NCI-H446 treated with DMSO at 0.1 percent for 48 hours (cell line): ENCODE results near the gene ACY1.
A peak's percentile ranks its signal among the peaks of the same experiment; 100 is the strongest.
"Not testable (repeated sequence)": the region's sequence is repeated elsewhere in the genome, so short reads cannot be mapped to it uniquely, and the experiment has no call there.

Source experiments
- DNase-seq: peaks from one replicate; lab custom pipeline; 2025; lab: John Stamatoyannopoulos, UW

Gene ACY1

DNA sequence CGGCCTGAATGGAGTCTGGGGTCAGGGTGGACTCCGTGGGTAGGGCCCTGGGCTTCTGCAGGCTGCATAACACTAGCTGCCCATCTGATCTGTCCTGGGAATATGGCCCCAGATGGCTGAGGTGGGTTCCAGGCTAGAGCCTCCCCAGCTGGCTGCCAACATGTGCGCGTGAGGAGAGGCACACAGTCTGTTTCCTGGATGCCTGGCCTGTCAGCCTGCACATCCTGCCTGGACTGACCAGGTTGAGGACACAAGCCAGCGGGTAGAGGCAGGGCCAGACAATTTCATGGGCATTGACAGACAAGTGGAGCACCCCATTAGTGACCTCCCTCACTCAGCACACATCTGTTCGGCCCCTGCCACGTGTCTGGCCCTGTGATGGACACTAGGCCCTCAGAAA lies 42.1 kb downstream of the ACY1 start:
- DNase-seq: no peak

DNA sequence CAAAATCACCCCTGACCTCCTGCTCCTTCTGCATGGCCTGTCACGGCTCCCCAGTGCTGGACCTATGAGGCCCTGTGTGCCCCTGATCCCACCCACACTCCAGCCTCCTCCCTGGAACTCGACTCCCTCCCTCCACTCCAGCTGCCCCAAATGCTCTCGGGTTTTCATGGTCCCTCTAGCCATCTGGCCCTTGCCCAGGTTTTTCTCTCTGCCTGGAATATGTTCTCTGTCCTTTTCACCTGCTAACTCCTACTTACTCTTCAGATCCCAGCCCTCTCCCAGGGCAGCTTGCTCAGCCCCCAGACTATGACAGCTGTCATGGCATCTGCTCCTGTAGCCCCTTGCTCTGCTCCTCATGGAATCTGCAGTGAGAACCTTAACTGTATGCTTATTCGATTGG lies 42.7 kb downstream of the ACY1 start:
- DNase-seq: no peak

DNA sequence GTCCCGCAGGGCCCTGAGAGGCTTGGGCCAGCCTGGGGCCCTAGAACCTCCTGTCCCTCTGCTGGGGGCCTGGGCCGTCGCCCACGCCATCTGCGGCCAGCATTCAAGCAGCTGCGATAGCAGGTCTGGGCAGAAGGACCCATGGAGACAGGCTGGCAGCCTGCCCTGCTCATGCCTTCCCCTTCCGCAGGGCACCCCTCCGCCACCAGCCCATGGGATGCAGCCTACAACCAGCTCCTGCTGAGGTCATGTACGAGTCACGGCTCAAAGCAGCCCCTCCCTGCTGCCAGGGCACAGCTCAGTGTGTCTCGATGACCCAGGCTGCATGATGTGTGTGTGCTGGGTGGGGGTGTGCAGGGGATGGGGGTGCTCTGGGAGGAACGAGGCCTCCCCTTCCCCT lies 45.2 kb downstream of the ACY1 start:
- peak; percentile 50 for DNase-seq

DNA sequence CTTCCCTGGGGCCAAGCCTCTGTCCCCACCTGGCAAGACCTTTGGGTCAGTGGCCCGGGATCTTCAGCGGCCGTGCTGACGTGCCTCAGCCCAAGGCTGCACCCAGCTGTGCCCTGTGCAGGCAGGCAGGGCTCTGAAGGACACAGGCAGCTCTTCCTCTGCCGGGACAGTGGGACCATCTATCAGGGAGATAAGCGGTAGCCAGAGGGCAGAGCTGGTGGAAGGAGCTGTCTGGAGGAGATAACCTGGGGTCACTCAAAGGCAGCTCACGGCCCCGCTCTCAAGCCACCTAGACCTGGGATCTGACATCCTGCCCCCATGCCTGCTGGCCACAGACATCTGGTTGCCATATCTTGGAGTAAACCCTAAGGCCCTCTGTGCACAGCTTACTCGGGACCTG lies 45.7 kb downstream of the ACY1 start:
- DNase-seq: no peak

DNA sequence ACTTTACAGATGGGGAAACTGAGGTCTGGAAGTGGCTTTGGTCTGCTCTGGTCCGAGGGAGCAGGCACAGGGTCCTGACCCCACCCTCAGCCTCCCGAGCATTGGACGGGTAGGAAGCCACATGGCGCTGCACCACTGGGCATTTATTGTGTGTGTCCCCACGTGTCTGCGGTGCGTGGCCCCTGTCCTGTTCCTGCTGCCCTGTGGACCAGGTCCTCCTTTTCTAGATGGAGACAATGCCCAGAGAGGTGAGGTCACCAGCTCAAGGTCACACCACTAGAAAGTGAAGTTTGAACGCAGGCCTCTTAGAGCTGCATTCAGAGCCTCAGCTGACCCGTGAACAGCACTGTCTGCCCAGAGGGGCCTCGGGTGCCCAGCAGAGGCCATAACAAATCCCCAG lies 46.2 kb downstream of the ACY1 start:
- DNase-seq: no peak

DNA sequence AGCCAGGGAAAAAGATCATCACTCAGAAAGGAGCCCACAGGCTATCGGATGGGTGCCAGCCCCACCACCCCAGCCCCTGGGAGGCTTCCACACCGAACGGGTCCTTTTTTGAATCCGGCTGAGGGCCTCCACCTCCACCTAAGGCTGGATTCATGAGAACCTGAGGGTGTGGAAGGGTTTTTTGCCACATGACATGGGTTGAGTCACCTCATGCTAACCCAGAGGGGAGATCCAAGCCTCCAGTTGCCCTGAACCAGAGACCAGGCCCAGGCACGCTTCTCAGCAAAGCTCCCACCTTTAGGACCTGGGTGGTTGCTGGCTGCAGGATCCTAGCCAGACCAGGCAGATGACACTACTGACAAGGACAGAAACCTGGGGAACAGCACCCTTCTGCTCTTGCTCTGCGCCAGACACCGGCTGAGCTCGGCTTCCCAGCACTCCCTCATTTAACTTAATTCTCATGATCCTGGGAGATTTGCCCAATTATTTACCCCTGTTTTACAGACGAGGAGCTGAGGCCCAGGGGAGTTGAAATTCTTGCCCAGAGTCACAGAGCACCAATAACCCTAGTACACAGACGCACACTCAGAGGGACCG lies 47.5 kb downstream of the ACY1 start:
- no peak for DNase-seq

DNA sequence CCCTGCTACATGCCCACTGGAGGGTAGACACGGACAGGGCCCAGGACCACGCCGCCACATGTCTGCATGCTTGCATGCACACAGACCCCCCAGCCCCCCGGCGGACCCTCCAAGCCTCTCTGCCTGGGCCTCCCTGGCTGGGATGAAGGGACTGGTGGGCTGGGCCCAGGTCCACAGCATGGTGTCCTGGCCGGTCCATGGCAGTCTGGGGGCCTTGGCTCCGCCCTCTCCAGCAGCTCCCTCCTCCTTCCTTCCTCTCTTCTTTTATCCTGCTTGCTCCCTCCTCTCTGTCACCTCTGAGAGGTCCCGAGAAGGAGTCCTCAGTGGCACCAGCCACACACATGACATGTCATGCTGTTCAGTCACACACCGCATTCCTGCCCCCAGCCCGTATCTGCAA lies 48.6 kb downstream of the ACY1 start:
- no peak for DNase-seq

DNA sequence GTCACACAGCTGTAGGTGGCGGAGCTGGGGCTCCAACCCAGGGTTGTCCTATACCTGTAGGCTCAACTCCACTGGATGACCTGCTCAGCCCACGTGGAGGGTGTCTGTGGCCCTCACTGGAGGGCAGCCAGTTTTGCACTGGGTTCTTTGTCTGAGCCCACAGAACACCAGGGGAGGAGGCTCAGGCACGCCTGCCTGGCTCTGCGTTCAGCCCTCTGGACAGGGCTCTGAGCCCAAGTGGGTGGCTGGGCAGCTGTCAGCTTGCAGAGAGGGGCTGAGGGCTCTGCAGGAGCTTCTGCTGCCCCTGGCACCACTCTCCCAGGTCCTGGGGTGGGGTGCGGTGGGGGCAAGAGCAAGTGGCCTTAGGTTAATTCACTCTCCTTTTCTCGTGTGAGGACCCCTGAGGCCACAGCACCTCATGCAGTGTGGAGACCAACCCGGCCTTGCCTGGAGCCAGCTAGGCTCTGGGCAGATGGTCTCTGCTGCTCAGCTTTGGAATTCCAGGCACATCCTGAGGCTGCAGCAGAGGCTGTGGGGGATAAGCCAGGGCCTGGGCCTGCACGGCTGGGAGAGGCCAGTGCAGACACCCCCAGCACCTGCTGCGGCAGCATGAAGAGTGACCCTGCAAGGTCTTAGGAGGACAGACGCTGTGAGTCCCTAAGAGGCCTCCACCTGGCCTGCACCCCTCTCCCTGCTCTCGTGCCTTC lies 49.5 kb downstream of the ACY1 start:
- DNase-seq: no peak

DNA sequence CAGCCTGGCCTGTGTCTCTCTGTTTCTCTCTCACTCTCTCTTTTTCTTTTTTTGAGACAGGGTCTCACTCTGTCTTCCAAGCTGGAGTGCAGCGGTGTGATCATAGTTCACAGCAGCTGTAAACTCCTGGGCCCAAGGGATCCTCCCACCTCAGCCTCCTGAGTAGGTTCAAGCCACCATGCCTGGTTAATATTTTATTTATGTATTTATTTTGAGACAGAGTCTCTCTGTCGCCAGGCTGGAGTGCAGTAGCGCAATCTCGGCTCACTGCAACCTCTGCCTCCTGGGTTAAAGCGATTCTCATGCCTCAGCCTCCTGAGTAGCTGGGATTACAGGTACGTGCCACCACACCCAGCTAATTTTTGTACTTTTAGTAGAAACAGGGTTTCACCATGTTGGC lies 50.4 kb downstream of the ACY1 start:
- DNase-seq: not testable (repeated sequence)

DNA sequence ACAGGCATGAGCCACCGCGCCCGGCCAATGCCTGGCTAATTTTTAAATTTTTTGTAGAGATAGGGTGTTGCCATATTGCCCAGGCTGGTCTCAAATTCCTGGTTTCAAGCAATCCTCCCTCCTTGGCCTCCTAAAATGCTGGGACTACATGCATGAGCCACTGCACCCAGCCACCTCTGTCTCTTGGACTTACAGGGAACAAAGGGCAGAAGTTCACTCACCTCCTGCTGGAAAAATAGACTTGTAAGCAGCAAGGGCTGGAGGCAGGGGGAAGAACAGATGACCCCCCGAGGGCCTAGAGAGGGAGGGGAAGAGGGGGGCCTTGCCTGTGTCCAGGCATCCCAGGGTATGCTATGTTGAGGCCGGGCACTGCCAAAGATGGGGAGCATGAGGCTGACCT lies 50.9 kb downstream of the ACY1 start:
- DNase-seq: no peak

DNA sequence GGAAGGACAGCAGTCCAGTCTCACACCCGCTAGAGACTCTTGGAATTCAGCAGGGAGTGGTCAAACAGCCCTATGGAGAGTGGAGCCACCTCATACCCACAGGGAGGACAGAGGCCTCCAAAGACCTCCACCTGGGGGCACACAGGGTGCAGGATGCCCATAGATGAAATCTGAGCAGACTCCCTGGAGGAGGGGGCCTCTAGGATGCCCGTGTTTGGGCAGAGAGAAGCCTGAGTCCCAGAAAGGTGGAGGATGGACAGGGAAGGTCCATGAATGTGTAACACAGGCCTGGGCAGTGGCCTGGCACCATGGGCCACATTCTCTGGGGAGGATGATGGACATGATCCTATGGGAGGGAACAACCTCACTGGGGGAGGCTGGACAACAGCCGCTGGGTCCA lies 51.3 kb downstream of the ACY1 start:
- no peak for DNase-seq

DNA sequence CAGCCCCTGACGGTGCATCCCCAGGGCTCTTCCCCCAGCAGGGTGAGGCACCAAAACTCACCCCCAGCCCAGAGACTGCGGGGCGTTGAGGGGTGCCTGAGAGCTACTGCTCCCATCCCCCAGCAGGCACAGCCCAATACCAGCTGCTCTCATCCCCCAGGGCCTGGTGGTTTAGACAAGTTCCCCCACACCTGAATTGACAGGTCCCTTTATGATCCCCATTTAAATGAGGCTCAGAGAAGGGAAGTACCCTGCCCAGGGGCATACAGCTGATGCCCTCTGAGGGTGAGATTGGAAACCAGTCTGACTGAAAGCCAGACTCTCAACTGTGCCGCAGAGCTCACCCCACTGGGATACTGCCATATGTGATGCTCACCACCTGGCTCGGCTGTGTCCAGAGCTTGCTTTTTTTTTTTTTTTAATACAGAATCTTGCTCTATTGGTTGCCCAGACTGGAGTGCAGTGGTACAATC lies 52.9 kb downstream of the ACY1 start:
- DNase-seq: no peak

DNA sequence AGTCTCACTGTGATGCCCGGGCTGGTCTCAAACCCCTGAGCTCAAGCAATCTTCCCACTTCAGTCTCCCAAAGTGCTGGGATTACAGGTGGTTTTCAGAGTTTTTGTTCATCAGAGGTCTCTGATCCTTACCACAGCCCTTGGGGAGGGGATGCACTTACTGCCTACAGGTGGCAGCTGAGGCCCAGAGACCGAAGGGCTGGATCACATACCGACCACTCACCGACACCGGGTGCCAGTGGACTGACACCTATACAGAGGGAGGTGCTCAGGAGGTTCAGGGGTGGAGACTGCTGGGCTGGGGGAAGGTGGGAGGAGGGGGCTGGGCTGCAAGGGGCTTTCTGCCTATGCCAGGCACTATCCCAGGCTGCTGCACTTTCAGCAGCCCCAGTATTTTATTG lies 53.5 kb downstream of the ACY1 start:
- no peak for DNase-seq

DNA sequence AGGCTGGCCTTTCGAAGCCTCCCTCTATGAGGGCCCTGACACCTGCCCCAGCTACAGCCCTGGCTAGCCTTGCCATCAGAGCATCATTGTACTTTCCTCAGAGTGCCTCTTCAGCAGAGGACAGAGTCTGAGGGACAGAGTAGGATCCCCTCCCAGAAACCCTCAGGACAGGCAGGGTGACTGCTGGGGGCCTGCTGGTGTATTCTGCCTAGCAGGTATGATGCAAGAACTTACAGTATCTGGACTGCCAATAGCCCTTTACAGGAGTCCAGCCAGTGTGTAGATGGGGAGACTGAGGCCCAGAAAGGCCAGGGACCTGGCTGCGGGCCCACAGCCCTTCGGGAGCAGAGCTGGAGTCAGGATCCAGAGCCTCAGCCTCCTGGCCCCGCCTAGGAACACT lies 54.0 kb downstream of the ACY1 start:
- DNase-seq: no peak

DNA sequence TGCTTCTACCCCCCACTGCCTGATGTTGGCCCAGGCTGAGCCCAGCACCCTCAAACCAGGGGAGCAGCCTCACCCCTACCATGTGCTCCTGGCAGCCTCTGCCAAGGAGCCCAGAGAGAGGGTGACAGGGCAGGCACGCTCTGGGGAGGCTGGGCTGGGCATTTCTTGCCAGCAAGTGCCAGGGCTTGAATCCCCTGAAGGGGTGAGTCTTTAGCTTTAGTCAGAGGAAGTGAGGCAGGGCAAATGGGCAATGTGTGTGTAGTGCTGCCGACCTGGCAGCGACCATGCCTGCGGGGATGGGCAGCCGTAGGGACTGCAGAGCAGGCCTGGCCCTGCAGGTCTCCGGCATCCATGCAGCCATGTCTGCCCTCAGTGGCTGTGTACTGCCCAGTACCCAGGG lies 54.9 kb downstream of the ACY1 start:
- DNase-seq: no peak
